B cell (primary cell): Measurements from ENCODE around the gene GSG1L.

Experiments used
- CTCF ChIP-seq: fragments of 200-600 bp; IDR thresholded peaks from one replicate; pipeline ENCODE4 v1.8.0; 2022; ENCODE audit warnings: antibody characterized with exemption, mild to moderate bottlenecking
- EZH2 ChIP-seq: IDR thresholded peaks from 2 replicates; pipeline ENCODE4 v1.6.1; 2012; ENCODE audit warnings: borderline replicate concordance, low read depth, mild to moderate bottlenecking, moderate library complexity, low read length; ENCODE audit not compliant: insufficient read depth, poor library complexity, severe bottlenecking

- TF ChIP-seq CTCF (no peak), EZH2 (no peak)
Measured at GRCh38 chr16:28053461-28053860, 10.1 kb downstream of the GSG1L start.
